OCI-LY3 (cell line): ENCODE results near the gene UNC5A.

ENCODE experiments used
- CTCF ChIP-seq: fragments of 200-600, 300-600 bp; sonication (generic); IDR thresholded peaks from 2 replicates; pipeline ENCODE4 v1.5.1; 2014; ENCODE audit warnings: antibody characterized with exemption, low read length, low read depth
- EZH2phosphoT487 ChIP-seq: fragments of 200-600 bp; shearing (Covaris generic); IDR thresholded peaks from 2 replicates; pipeline ENCODE4 v1.6.1; 2018; ENCODE audit warnings: antibody characterized with exemption, mixed run types, low read depth

GRCh38 chr5:176899946-176900779 is 89.8 kb downstream of the UNC5A start:
- TF ChIP-seq CTCF (no peak), EZH2phosphoT487 (no peak)
